ENCODE results near the gene TP53I13. TPM values are rescaled to one million over a fixed set of nuclear protein-coding genes. Genes with fewer than 3 reads are reported as not detected.

Gene TP53I13
- total RNA-seq, 1 experiment from 2014 or later, result 123 TPM

DNA sequence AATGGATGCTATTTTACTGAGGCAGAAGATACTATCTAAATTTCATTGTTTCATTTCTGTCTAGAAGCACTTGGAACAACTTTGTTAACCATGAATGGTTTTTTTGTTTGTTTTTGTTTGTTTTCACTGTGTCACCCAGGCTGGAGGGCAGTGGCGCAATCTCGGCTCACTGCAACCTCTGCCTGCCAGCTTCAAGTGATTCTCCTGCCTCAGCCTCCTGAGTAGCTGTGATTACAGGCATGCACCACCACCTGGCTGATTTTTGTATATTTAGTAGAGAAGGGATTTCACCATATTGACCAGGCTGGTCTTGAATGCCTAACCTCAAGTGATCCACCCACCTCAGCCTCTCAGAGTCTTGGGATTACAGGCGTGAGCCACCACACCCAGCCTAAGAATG, 42.2 kb upstream of the TP53I13 start:
- no peaks in the 10 kb centered on the region for H3K27me3 ChIP-seq (ENCODE audit: control insufficient read depth, insufficient read depth, low read length)
- peaks cover 12% of the 10 kb centered on the region; the same call in 1 of the 2 replicates for H3K36me3 ChIP-seq (ENCODE audit: control insufficient read depth, insufficient read depth, low read length)
- POLR2A ChIA-PET, result no interaction called here
- CTCF ChIA-PET, result no interaction called here
- TF ChIP-seq POLR2AphosphoS5 (IDR thresholded peaks at IDR 0.05; ENCODE audit: low read depth, low read length) (no peak), TCF7L2 (IDR thresholded peaks at IDR 0.05; ENCODE audit: low read depth, low read length) (no peak), SIN3A (IDR thresholded peaks at IDR 0.05; ENCODE audit: borderline replicate concordance, insufficient read depth, low read depth, low read length) (no peak)
- TF ChIP-seq, protein P1, sequence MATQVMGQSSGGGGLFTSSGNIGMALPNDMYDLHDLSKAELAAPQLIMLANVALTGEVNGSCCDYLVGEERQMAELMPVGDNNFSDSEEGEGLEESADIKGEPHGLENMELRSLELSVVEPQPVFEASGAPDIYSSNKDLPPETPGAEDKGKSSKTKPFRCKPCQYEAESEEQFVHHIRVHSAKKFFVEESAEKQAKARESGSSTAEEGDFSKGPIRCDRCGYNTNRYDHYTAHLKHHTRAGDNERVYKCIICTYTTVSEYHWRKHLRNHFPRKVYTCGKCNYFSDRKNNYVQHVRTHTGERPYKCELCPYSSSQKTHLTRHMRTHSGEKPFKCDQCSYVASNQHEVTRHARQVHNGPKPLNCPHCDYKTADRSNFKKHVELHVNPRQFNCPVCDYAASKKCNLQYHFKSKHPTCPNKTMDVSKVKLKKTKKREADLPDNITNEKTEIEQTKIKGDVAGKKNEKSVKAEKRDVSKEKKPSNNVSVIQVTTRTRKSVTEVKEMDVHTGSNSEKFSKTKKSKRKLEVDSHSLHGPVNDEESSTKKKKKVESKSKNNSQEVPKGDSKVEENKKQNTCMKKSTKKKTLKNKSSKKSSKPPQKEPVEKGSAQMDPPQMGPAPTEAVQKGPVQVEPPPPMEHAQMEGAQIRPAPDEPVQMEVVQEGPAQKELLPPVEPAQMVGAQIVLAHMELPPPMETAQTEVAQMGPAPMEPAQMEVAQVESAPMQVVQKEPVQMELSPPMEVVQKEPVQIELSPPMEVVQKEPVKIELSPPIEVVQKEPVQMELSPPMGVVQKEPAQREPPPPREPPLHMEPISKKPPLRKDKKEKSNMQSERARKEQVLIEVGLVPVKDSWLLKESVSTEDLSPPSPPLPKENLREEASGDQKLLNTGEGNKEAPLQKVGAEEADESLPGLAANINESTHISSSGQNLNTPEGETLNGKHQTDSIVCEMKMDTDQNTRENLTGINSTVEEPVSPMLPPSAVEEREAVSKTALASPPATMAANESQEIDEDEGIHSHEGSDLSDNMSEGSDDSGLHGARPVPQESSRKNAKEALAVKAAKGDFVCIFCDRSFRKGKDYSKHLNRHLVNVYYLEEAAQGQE (IDR thresholded peaks at IDR 0.05; ENCODE audit: insufficient read depth in 1 of 2, low read depth in 2 of 2, low read length in 1 of 2), result no peak
- TF ChIP-seq, protein P2, sequence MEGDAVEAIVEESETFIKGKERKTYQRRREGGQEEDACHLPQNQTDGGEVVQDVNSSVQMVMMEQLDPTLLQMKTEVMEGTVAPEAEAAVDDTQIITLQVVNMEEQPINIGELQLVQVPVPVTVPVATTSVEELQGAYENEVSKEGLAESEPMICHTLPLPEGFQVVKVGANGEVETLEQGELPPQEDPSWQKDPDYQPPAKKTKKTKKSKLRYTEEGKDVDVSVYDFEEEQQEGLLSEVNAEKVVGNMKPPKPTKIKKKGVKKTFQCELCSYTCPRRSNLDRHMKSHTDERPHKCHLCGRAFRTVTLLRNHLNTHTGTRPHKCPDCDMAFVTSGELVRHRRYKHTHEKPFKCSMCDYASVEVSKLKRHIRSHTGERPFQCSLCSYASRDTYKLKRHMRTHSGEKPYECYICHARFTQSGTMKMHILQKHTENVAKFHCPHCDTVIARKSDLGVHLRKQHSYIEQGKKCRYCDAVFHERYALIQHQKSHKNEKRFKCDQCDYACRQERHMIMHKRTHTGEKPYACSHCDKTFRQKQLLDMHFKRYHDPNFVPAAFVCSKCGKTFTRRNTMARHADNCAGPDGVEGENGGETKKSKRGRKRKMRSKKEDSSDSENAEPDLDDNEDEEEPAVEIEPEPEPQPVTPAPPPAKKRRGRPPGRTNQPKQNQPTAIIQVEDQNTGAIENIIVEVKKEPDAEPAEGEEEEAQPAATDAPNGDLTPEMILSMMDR (IDR thresholded peaks at IDR 0.05), result no peak
- in situ Hi-C loops (cut with HindIII; ENCODE audit: low pct_unique_long_range_greater_than_20kb, low sequenced_read_pairs) (no loop called here), intact Hi-C loops (cut with micrococcal nuclease; ENCODE audit: unreplicated experiment) (no loop called here)
- ATAC-seq (peak; percentile 55; the same call in 1 of the 2 replicates), DNase-seq (ENCODE audit: low read depth, low spot score) (no peak)
- H3K4me1 ChIP-seq (ENCODE audit: control insufficient read depth, insufficient read depth, low read length), result no peaks in the 10 kb centered on the region
- H3K4me3 ChIP-seq (ENCODE audit: low read depth in 2 of 2, low read length in 2 of 2), result no peak overlapping the region
- no peak overlapping the region for H3K27ac ChIP-seq (ENCODE audit: low read length)
- H3K9me3 ChIP-seq (ENCODE audit: control insufficient read depth, insufficient read depth, low read depth, low read length), result no peaks in the 10 kb centered on the region
- no TSS peak for BruUV-seq (replicated peaks)

DNA sequence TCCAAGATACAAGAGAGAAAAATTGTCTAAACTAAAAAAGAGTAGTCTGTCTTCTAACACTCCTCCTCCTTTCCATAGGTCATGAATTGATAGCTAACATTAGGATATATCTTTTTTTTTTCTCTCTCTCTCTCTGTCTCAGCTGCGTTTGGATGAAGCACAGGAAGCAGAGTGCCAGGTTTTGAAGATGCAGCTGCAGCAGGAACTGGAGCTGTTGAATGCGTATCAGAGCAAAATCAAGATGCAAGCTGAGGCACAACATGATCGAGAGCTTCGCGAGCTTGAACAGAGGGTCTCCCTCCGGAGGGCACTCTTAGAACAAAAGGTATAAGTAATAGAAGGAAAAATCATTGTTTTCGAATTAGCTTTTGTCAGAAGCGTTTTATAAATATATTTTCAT, 34.5 kb upstream of the TP53I13 start:
- Histone ChIP-seq H3K9me3 (ENCODE audit: control insufficient read depth, insufficient read depth, low read depth, low read length) (no peaks in the 10 kb centered on the region), H3K36me3 (ENCODE audit: control insufficient read depth, insufficient read depth, low read length) (peaks cover 16% of the 10 kb centered on the region), H3K4me1 (ENCODE audit: control insufficient read depth, insufficient read depth, low read length) (no peaks in the 10 kb centered on the region), H3K27me3 (ENCODE audit: control insufficient read depth, insufficient read depth, low read length) (no peaks in the 10 kb centered on the region), H3K27ac (ENCODE audit: low read length) (no peak overlapping the region), H3K4me3 (ENCODE audit: low read depth in 2 of 2, low read length in 2 of 2) (no peak overlapping the region)
- in situ Hi-C loops (cut with HindIII; ENCODE audit: low pct_unique_long_range_greater_than_20kb, low sequenced_read_pairs), result no loop called here
- ATAC-seq (no peak), DNase-seq (ENCODE audit: low read depth, low spot score) (no peak)
- POLR2A ChIA-PET, result no interaction called here
- TF ChIP-seq SIN3A (IDR thresholded peaks at IDR 0.05; ENCODE audit: borderline replicate concordance, insufficient read depth, low read depth, low read length) (no peak), POLR2AphosphoS5 (IDR thresholded peaks at IDR 0.05; ENCODE audit: low read depth, low read length) (no peak), TCF7L2 (IDR thresholded peaks at IDR 0.05; ENCODE audit: low read depth, low read length) (no peak)
- TF ChIP-seq, protein P1 (IDR thresholded peaks at IDR 0.05; ENCODE audit: insufficient read depth in 1 of 2, low read depth in 2 of 2, low read length in 1 of 2), result no peak
- TF ChIP-seq, protein P2 (IDR thresholded peaks at IDR 0.05), result no peak
- CTCF ChIA-PET, result interaction anchor here (0.5 to 0.6 kb wide), 2 partner anchors 150 to 253 kb away, joined by 3 to 4 read pairs; no protein-coding TSS in a partner anchor
- no TSS peak for BruUV-seq (replicated peaks)
- intact Hi-C loops (cut with micrococcal nuclease; ENCODE audit: unreplicated experiment), result no loop called here

Measured in Panc1 (cell line).